CMK (cell line): ENCODE data around the gene ASTN2.

Experiments
- DNase-seq: peaks from one replicate; pipeline ENCODE4 v3.0.0-alpha.2; 2010; ENCODE audit warnings: low read depth

The ASTN2 gene

GRCh38 chr9:116379821-116380220 lies 1035.0 kb downstream of the ASTN2 start:
- no peak for DNase-seq

- DNase-seq: no peak
Observed at GRCh38 chr9:116378873-116379272, 1036.0 kb downstream of the ASTN2 start.

GRCh38 chr9:116377179-116377798 lies 1037.6 kb downstream of the ASTN2 start:
- DNase-seq: no peak
